Medulla oblongata (tissue), 1 donor: ENCODE results near the gene GPR173.

Source experiments
- DNase-seq: peaks from one replicate; pipeline ENCODE4 v3.0.0-alpha.2; 2015; ENCODE audit errors: extremely low spot score

Gene GPR173, protein sequence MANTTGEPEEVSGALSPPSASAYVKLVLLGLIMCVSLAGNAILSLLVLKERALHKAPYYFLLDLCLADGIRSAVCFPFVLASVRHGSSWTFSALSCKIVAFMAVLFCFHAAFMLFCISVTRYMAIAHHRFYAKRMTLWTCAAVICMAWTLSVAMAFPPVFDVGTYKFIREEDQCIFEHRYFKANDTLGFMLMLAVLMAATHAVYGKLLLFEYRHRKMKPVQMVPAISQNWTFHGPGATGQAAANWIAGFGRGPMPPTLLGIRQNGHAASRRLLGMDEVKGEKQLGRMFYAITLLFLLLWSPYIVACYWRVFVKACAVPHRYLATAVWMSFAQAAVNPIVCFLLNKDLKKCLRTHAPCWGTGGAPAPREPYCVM

DNA sequence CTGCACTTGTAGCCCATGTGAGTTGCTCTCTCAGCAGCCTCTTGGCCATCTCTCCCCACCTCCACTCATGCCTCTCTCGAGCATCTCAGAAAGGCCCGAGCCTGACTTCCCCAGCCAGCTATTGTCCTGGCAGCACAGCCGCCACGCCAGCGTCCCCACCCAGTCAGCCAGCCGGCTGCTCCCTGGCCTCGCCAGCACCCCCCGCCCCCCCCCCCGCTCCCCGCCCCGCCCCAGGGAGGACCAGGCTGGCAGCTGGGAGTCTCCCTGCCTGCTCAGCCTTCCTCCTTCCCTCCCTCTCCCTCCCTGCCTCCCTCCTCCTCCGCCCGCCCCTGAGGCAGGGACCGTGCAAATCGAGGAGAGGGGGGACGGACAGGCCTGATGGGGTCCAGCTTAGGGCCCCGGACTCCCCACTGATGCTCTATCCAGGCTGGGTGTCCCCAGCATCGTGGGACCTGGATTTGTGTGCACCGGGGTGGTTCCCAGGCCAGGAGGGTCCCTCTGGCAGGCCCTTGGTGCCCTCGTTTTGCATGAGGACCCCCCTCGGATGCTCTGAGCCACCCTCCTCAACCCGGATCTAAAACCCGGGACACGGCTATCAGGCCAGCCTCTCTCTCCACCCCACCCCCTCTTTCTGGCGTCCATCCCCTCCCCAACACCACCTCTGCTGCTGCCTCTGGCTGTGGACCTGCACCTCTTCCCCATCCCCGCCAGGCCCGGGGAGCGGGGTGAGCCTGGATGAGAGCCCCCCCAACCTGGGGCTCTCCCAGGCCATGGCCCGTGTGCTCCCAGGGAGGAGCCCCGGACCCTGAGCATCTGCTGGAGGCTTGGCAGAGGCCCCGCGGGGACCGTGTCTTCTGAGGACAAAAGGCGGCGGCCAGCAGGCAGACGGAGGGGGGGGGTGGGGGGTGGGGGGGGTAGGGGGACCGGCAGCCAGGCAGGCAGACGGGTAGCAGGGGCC lies at the start of gene GPR173:
TSS of gene GPR173 (plus strand) at position 621 of the 958 bp plus-strand sequence. CDS start 27,833 bp downstream, outside the sequence.
- DNase-seq = peak; percentile 72

DNA sequence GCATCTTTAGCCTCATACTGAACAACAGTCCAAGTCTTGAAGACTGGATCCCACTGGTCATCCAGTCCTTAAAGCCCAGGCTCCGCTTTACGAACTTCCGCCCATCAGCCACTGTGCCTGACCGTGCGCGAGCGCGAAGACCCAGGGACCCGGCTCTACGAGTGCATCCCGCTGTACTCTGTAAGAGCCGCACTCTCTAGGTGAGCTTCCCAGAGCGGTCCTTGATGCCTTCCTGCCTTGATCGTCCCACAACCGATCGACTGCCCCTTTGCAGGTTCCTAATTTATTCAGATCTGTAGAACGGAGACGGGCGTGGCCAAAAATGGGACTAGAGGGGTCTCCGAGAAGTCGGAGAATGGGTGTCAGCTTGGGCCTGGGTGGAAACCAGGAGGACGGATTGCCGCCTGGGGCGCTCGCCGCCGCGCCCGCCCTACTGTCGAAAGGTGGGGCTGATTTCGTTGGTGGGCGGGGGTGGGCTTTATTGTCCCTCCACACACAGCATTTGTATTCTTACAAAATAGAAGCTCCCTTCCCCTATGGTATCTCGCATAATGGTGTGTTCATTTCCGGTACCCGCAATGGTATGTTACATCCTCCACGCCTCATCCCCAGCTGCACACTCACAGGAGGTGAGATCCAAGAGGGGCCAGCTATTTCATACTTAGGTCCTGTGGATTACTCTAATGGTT lies 48.0 kb upstream of the GPR173 start:
- DNase-seq = no peak

DNA sequence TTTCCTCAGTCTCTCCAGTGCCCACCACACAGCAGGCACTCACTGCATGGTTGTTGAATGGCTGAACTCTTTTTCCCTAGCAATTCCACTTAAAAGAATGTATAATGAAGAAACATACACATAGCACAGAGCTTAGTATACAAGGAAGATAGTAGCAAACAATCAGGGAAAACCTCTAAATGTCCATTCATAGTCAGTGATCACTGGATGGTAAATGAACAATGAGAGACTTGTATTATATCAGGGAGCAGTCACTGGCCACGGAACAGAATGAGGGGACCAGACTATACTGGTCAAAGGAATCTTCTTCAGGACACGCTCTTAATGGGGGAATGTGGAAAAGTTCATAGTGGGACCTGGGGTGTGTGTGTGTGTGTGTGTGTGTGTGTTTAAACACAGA lies 46.6 kb upstream of the GPR173 start:
- peak; percentile 19 for DNase-seq

DNA sequence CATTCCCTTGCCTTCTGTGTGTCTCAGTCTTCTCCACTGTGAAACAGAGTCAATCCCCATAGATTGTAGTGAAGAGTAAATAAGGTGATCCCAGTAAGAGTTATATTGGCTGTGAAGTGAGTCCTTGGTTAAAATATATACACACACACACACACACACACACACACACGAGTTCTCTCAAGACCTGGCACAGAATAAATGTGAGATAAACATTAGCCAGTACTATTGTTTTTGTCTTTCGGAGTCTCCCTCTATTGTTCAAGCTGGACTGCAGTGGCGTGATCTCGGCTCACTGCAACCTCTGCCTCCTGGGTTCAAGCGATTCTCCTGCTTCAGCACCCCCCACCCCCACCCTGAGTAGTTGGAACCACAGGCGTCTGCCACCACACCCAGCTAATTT lies 45.5 kb upstream of the GPR173 start:
- no peak for DNase-seq

DNA sequence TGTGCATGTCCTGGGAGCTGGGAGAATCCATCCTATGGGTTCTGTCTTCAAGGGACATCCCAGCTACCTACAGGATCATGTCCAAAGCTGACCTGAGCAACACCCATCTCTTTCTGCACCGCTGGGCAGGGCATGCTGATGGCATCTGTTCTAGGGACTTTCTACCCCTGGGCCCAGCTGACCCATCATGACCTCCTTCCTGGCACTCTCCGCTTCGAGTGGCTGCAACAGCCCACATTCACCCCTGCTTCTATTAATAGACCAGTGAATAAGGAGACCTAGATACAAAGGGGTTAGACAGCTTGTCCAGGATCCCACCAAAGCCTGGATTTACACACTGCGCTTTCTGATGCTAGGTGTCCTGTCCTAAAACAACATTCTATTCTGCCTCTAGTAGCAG lies 44.6 kb upstream of the GPR173 start:
- DNase-seq = no peak

DNA sequence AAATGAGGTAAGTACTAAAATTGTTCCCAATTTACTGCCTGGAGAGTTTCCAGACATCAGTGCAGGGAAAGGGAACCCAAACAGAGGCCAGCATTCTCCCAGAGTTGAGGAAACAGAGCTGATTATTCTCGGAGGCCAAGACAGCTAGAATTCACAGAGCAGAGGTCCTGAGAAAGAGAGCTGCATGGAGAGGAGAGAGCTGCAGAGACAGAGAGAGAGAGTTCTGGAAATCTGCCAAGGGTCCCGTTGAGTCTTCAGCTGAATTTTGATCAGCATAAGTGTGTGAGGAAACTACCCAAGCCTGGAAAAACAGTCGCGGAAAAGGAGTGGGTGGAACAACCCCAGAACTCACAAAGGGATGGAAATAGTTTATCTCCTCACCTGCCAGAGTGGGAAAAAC lies 43.8 kb upstream of the GPR173 start:
- peak; percentile 28 for DNase-seq

DNA sequence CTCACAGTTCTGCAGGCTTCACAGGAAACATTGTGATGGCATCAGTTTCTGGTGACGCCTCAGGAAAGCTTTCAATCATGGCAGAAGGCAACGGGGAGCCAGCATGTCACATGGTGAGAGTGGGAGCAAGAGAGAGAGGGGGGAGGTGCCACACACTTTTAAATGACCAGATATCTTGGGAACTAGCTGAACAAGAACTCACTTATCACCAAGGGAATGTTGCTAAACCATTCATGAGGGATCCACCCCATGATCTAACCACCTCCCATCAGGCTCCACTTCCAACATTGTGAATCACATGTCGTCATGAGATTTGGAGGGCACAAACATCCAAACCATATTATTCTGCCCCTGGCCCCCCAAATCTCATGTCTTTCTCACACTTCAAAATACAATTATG lies 43.3 kb upstream of the GPR173 start:
- no peak for DNase-seq

DNA sequence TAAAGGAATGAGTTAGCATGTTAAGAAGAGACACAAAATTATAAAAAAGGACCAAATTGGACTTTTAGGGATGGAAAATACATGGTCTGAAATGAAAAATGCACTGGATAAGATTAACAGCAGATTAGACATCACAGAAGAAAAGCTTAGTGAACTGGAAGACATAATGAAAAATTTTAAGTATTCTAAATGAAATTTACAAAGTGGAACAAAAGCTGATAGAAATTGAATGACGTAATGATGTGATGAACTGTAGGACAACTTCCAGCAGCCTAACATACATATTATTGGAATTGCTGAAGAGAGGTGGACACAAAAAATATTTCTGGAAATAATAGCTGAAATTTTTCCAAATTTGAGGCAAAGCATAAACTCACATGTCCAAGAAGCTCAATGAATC lies 39.6 kb upstream of the GPR173 start:
- DNase-seq = no peak

DNA sequence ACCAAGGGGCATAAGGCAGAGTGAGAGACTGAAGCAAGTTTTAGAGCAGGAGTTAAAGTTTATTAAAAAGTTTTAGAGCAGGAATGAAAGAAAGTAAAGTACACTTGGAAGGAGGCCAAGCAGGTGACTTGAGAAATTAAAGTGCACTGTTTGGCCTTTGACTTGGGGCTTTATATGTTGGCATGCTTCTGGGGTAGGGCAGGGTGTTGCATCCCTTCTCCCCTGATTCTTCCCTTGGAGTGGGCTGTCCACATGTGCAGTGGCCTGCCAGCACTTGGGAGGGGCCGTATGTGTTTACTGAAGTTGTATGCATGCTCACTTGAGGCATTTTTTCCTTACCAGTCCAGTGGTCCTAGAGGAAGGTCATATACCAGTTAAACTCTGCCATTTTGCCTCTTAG lies 35.3 kb upstream of the GPR173 start:
- DNase-seq = no peak

DNA sequence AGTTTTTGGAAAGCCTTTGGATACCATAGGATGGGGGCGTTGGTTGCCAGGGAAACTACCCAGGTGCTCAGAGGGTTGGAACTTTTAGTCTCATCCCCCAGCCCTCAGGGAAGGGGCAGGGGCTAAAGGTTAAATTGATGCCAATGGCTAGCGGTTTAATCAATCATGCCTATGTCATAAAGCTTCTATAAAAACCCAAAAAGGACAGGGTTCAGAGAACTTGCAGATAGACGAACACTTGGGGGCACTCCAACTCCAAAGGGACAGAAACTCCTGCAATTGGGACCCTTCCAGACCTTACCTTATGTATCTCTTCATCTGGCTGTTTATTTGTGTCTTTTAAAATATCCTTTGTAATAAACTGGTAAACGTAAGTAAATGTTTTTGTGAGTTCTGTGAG lies 30.0 kb upstream of the GPR173 start:
- DNase-seq = no peak

DNA sequence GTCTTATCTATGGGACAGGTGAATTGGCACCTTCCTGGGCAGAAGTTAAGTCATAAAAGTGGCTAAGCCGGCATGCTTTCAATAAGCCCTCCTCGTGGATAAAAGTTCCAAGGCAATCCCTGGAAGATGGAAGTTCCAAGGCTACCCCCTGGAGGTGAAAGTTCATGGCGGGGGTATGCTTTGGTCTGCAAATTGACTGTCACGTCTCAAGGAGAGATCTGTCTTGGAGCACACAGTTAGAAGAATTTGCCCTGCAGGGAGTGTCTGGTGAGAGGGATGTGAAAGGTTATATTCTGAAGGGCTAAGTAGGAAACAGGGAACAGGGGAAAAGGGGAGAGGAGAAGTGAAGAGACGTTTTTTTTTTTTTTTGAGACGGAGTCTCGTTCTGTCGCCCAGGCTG lies 26.2 kb upstream of the GPR173 start:
- DNase-seq = no peak

DNA sequence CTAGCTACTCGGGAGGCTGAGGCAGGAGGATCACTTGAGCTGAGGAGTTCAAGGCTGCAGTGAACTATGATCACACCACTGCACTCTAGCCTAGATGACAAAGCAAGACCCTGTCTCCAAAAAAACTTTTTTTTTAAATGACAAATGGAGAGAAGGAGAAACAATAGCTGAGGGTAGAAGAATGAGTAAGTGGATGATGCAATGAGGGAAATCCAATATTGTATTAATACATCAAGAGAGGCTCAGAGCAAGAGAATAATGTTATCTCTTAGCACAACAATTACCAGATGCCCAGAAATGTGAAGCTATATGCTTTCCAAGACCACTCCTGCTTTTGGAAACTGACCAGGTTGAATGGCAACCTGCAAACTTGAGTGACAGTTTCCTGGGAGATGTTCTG lies 19.9 kb upstream of the GPR173 start:
- DNase-seq = no peak

DNA sequence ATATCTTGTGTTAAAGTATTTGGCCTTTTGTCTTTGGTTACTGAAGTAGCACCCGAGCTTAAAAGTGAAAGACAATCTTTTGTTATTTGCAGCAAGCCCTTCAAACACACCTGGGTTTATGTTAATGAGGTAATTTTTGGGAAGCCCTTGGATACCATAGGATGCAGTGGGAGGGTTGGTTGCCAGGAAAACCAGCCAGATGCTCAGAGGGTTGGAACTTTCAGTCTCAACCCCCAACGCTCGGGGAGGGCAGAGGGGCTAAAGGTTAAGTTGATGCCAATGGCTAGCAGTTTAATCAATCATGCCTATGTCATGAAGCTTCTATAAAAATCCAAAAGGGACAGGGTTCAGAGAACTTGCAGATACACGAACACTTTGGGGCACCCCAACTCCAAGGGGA lies 17.2 kb upstream of the GPR173 start:
- DNase-seq = no peak

DNA sequence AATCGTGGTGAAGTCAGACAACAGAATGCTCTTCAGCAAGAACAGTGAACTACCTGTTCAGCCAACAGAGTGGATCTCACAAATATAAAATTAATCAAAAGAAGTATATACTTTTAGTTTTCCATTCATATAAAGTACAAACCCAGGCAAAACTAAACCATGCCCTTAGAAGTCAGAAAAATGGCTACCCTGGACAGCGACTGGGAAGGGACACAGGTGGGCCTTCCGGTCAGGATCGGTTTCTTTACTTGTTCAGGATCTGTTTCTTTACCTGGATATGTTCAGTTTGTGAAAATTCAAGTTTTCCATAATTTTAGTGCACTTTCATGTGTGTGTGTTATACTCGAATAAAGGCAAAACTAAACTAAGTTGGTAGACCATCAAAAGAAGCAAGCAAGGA lies 12.4 kb upstream of the GPR173 start:
- no peak for DNase-seq

DNA sequence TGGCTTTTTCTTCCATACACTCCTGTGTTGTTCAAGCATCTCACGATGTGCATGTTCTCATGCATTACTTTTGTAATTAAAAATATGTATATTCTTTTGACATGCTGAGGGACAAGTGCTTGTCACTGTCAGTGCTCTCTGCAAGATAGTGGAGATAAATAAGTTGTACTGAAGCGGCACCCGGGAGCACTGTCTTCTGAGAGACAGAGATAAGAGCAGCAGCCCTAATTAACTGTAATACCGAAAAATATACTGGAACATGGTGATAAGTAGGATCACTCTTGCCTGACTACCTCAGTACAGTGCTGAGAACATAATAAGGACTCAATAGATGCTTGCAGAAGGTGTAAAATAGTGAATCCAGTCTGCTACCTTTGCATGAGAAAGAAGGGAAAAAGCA lies 9.4 kb upstream of the GPR173 start:
- no peak for DNase-seq

DNA sequence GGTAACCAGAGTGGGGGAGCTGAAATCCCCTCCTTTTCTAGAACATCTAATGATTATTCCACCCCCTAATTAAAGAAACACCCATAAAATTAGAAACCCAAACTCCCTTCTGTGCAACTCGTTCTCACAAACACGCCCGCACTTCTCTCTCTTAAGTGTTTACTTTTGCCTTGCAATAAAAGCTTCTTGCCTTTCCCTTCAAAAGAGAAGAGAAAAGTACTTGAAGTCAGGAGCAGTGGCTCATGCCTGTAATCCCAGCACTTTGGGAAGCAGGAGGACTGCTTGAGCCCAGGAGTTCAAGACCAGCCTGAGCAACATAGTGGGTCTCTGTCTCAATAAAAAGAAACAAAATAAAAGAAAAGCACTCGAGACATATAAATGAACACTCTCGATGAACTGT lies 3.6 kb upstream of the GPR173 start:
- no peak for DNase-seq

DNA sequence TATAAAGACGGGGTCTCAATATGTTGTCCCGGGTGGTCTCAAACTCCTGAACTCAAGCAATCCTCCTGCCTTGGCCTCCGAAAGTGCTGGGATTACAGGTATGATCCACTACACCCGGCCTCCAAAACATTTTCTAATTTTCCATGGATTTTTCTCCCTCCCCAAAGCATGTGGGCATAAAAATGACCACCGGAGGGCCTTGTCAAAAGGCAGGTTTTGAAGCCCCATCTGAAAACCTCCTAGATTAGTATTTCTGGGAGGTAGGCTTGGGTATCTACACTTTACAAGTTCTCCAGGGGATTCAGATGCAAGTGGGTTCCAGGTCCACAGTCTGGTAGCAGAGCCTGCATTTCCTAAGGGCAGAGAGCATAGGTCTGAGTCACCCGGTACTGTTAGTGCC lies 1.4 kb upstream of the GPR173 start:
- no peak for DNase-seq

DNA sequence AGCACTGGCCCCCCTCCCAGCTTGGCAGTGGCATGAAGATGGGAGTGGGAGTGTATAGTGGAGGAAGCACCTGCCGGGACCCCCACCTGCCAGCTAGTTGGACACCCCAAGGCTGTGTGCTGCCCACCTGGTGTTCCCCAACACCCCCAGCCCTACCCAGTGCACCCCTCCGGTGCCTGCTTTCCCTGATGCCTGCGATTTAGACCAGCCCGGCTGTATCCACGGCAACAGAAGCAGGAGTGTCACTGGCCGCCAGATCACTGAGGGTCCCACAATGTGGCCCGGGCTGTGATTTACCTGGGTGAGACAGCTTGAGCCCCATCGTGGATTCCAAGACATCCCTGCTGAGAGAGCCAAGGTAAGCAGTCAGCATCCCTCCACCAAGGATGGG lies 533 bp downstream of the GPR173 start:
- DNase-seq = no peak

DNA sequence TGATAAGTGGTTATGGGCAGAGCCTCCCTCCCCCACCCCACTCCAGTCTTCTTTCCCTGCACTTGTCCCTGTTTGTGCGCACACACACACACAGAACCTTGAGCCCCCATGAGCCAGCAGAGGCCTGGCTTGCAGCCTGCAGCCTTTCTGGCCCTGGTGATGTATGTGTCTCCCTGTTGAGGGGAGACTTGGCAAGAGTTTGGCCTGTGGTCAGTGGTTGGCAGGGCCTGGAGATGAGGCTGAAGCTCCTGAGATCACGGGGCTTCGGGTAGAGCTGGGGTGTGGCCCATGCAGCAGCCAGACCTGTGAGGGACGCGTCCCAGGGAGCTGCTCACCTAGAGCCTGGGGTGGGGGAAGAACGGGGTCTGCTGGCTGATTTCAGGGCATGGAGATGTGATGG lies 2.3 kb downstream of the GPR173 start:
- DNase-seq = no peak

DNA sequence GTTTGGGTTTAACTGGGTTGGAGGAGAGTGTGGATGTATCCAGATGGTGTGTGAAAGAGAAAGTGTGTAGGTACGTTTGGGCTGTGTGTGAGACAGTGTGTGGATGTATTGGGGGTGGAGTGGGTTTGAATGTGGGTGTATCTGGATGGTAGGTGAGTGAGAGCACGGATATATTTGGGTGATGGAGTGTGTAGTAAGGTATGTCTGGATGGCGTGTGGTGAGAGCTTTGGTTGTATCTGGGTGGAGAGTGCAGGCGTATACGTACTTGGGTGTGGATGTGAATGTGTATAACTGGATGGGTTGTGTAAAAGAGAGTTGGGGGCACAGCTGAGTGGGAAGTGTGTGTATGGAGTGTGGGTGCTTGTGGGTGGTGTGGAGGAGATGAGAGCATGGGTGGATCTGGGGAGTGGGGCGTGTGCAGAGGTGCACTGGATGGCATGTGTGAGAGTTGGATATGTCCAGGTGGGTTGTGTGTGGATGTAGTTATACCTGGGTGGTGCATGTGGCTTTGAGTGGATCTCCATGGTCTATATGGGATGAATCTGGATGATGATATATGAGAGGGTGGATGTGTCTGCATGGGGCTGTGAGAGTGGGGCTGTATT lies 6.8 kb downstream of the GPR173 start:
- DNase-seq = no peak

DNA sequence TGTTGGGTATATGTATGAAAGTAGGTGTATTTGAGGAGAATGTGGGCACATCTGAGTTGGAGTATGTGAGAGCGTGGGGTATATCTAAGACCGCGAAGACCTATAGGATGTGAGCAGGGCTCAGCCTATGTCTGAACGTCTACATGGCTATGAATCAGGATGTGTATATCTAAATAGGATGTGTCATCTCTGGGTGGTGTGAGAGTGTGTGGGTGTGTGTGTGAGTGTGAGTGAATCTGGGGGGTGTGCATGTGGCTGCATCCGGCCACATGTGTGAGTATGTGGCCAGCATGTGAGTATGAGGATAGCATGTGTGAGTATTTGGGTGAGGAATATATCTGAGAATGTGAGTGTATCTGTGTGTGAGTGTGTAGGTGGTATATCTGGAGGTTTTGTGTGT lies 7.7 kb downstream of the GPR173 start:
- DNase-seq = no peak

DNA sequence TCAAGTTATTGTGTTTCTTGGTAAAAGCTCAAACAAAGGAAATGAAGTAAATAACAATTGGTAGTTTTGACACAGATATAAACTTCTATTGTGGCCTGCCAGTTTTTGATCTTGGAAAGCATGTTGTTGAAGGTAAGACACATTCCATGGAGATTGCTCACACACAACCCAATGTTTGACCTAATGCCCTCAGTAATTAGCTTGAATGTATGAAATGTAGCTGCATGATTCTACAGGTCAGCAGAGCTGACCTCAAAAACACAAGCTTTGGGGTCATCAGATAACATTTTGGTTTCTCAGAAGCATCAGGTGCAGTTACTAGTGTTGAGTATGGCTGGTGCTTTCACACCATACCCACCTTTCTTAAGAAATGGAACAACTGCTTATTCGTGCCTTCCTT lies 16.5 kb downstream of the GPR173 start:
- DNase-seq = no peak
